SK-N-MC (cell line): ENCODE results near the gene FAM50A.

Experiments
- EZH2 ChIP-seq: fragments of 200-600 bp; sonication (generic); IDR thresholded peaks from one replicate; pipeline ENCODE4 v1.6.1; 2017; ENCODE audit warnings: antibody characterized with exemption
- POLR2AphosphoS5 ChIP-seq: IDR thresholded peaks from 2 replicates; pipeline ENCODE4 v1.6.1; 2012; ENCODE audit warnings: mild to moderate bottlenecking, low read depth, low read length, borderline replicate concordance

- TF ChIP-seq POLR2AphosphoS5 (no peak), EZH2 (no peak)
Observed at GRCh38 chrX:154429711-154430110, 14.2 kb upstream of the FAM50A start.
